Endothelial cell of umbilical vein (primary cell): Measurements from ENCODE around the gene KCNA5.

Experiments used
- EZH2 ChIP-seq: IDR thresholded peaks from 2 replicates; pipeline ENCODE4 v1.6.1; 2012; ENCODE audit warnings: borderline replicate concordance, low read depth, mild to moderate bottlenecking, moderate library complexity, low read length, inconsistent platforms; ENCODE audit not compliant: severe bottlenecking
- POLR2A ChIP-seq: IDR thresholded peaks from 2 replicates; pipeline ENCODE4 v1.6.1; 2012; ENCODE audit warnings: low read depth, mild to moderate bottlenecking, control low read depth, low read length
- POLR2AphosphoS5 ChIP-seq: IDR thresholded peaks from 2 replicates; pipeline ENCODE4 v1.6.1; 2012; ENCODE audit warnings: low read depth, mild to moderate bottlenecking, control low read depth, low read length, moderate library complexity; ENCODE audit not compliant: insufficient read depth
- TF ChIP-seq, protein P1 (sequence below), 2 donors: IDR thresholded peaks; 1 replicate in 1 of 2; 2 replicates in 1 of 2; pipeline ENCODE4 v1.5.1; 2011; ENCODE audit warnings: low read length in 2 of 2, mild to moderate bottlenecking in 2 of 2, moderate library complexity in 2 of 2, control low read depth in 1 of 2, inconsistent platforms in 1 of 2, low read depth in 1 of 2; ENCODE audit not compliant: insufficient read depth in 1 of 2; ENCODE audit errors: extremely low read depth in 1 of 2

DNA sequence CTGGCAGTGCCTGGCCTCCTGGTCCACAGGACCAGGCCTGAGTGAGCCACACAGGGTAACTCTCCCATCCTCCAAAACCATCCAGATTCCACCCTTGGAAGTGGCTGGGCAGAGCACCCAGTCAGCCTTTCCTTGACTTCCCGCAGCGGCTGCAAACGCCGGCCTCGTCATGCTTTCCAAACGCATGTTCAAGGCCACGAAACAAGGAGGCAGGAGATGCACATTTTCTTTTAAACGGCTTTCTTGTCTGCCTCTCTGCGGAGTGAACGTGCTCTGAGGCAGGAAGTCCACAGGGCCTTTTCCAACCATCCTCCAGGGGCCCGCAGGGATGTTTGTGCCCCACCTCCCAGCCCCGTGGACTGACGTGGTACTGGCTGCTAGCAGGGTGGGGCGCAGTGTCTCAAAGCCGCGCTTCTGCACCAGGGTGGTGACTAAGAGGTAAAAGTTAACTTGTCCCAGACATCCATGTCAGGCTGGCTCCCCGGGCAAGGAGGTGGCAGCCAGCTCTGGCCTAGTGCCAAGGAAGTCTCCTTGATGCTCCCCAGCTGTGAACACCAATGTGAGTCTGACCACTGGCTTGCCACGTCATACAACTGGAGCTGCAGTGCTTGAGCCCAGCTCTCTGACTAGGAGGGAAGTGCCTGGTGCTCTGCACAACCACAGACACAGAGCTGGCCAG is 45.0 kb downstream of the KCNA5 start:
- TF ChIP-seq, protein P1, sequence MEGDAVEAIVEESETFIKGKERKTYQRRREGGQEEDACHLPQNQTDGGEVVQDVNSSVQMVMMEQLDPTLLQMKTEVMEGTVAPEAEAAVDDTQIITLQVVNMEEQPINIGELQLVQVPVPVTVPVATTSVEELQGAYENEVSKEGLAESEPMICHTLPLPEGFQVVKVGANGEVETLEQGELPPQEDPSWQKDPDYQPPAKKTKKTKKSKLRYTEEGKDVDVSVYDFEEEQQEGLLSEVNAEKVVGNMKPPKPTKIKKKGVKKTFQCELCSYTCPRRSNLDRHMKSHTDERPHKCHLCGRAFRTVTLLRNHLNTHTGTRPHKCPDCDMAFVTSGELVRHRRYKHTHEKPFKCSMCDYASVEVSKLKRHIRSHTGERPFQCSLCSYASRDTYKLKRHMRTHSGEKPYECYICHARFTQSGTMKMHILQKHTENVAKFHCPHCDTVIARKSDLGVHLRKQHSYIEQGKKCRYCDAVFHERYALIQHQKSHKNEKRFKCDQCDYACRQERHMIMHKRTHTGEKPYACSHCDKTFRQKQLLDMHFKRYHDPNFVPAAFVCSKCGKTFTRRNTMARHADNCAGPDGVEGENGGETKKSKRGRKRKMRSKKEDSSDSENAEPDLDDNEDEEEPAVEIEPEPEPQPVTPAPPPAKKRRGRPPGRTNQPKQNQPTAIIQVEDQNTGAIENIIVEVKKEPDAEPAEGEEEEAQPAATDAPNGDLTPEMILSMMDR (IDR thresholded peaks at IDR 0.05; ENCODE audit: extremely low read depth in 1 of 2, insufficient read depth in 1 of 2, low read depth in 1 of 2, low read length in 2 of 2): no peak
- TF ChIP-seq POLR2A (no peak), EZH2 (no peak), POLR2AphosphoS5 (no peak)
